K562 (cell line): ENCODE results near the gene COL9A2. TPM values are rescaled to one million over a fixed set of nuclear protein-coding genes. Genes with fewer than 3 reads are reported as not detected.

Experiments used
- ATAC-seq: fragments of 200-7000 bp; cut with Tn5 transposase; 3 replicates; pipeline ENCODE4 v1.9.1; 2020; ENCODE audit warnings: moderate library complexity
- BruUV-seq: library from RNA; stranded (reverse); fragments of 400-500 nt; replicated peaks from 2 replicates; lab custom pipeline; 2021; lab: Mats Ljungman, UMichigan
- CTCF ChIA-PET: fragments of 300-600 bp; formaldehyde crosslinking; extraction: SDS; loops from one replicate; lab custom pipeline; 2021; ENCODE audit warnings: low intra/inter-chr PET ratio; lab: Yijun Ruan, JAX
- POLR2A ChIA-PET: fragments of 300-600, 350-650 bp; sonication (Branson Sonifier 250); formaldehyde crosslinking; extraction: SDS; loops from one replicate; lab custom pipeline; 2021; ENCODE audit warnings: antibody characterized with exemption, inconsistent platforms; lab: Yijun Ruan, JAX
- DNase-seq, 4 experiments: peaks; one replicate each; pipeline versions ENCODE4 v3.0.0 to v3.0.0-alpha.2; 2011 to 2018; ENCODE audit warnings: low spot score in 3 of 4, mixed read lengths in 3 of 4; ENCODE audit errors: extremely low read depth in 1 of 4
- FAIRE-seq: peaks from 2 replicates; lab custom pipeline; 2011; peaks lifted over from hg19 to GRCh38; lab: Jason Lieb, UNC
- H2AFZ ChIP-seq: 2 replicates; pipeline ENCODE4 v1.6.0; 2011; ENCODE audit warnings: low read depth, low read length, control low read depth, inconsistent platforms
- H3K27ac ChIP-seq: fragments of 200-600 bp; 3 replicates; pipeline ENCODE4 v1.8.0; 2011; ENCODE audit warnings: low read depth, mild to moderate bottlenecking, control low read depth, inconsistent platforms, low read length, moderate library complexity, mixed read lengths; ENCODE audit errors: extremely low read depth
- H3K27me3 ChIP-seq, 2 experiments: fragments of 300-600 bp in 1 of 2; 2 replicates in 1 of 2; 3 replicates in 1 of 2; pipeline versions ENCODE4 v1.6.0 to v1.8.0; 2011; ENCODE audit warnings: inconsistent platforms in 2 of 2, low read length in 2 of 2, mild to moderate bottlenecking in 1 of 2, mixed read lengths in 1 of 2, moderate library complexity in 1 of 2; ENCODE audit not compliant: control insufficient read depth in 2 of 2, insufficient read depth in 2 of 2
- H3K36me3 ChIP-seq: fragments of 300-600 bp; 3 replicates; pipeline ENCODE4 v1.8.0; 2011; ENCODE audit warnings: mild to moderate bottlenecking, low read length, inconsistent platforms; ENCODE audit not compliant: control insufficient read depth, insufficient read depth
- H3K4me1 ChIP-seq, 2 experiments: fragments of 200-600 bp in 1 of 2; replicated peaks in 1 of 2; 2 replicates in 1 of 2; 3 replicates in 1 of 2; pipeline versions ENCODE4 v1.5.1 to v1.8.0; 2011; ENCODE audit warnings: inconsistent platforms in 2 of 2, low read length in 2 of 2, mild to moderate bottlenecking in 1 of 2, mixed read lengths in 1 of 2, moderate library complexity in 1 of 2; ENCODE audit not compliant: control insufficient read depth in 2 of 2, insufficient read depth in 2 of 2
- H3K4me2 ChIP-seq: 2 replicates; pipeline ENCODE4 v1.6.1; 2011; ENCODE audit warnings: low read length, control low read depth, inconsistent platforms, mixed read lengths; ENCODE audit not compliant: insufficient read depth
- H3K4me3 ChIP-seq: fragments of 200-600 bp; sonication (generic), shearing (Covaris generic); 2 replicates; pipeline ENCODE4 v1.5.1; 2016; ENCODE audit warnings: control low read depth, inconsistent platforms
- H3K79me2 ChIP-seq: fragments of 200-600 bp; 3 replicates; pipeline ENCODE4 v1.8.0; 2011; ENCODE audit warnings: low read length, inconsistent platforms; ENCODE audit not compliant: control insufficient read depth, insufficient read depth
- H3K9ac ChIP-seq, 2 experiments: 2 replicates each; pipeline versions ENCODE4 v1.6.0 to v1.6.1; 2011; ENCODE audit warnings: low read depth in 2 of 2, low read length in 2 of 2, control low read depth in 1 of 2, inconsistent platforms in 1 of 2, mild to moderate bottlenecking in 1 of 2, mixed read lengths in 1 of 2; ENCODE audit not compliant: insufficient read depth in 1 of 2
- H3K9me1 ChIP-seq: one replicate; pipeline ENCODE4 v1.6.0; 2011; ENCODE audit warnings: inconsistent platforms, mild to moderate bottlenecking, low read length, moderate library complexity; ENCODE audit not compliant: control insufficient read depth, insufficient read depth
- H3K9me3 ChIP-seq: replicated peaks from 2 replicates; pipeline ENCODE4 v1.5.1; 2011; ENCODE audit warnings: low read depth, low read length, inconsistent platforms; ENCODE audit not compliant: control insufficient read depth, insufficient read depth
- H4K20me1 ChIP-seq: replicated peaks from 2 replicates; pipeline ENCODE4 v1.6.1; 2011; ENCODE audit warnings: low read length, inconsistent platforms, mixed read lengths; ENCODE audit not compliant: control insufficient read depth, insufficient read depth
- CEBPG ChIP-seq, 3 experiments: fragments of 200-800 bp in 1 of 3; sonication (Bioruptor generic) in 1 of 3; sonication (generic) in 1 of 3; formaldehyde crosslinking in 1 of 3; IDR thresholded peaks in 2 of 3; conservative IDR thresholded peaks in 1 of 3; 2 replicates each; pipeline versions ENCODE4 v1.6.1 to v1.8.0; 2016 to 2022; ENCODE audit warnings: missing compliant biosample characterization in 2 of 3, missing genetic modification characterization in 2 of 3, mild to moderate bottlenecking in 1 of 3, missing genetic modification reagents in 1 of 3
- CHD2 ChIP-seq: IDR thresholded peaks from 2 replicates; pipeline ENCODE4 v1.6.1; 2011; ENCODE audit warnings: low read depth, low read length
- CHD4 ChIP-seq: fragments of 200-600 bp; sonication (generic); IDR thresholded peaks from 3 replicates; pipeline ENCODE4 v1.6.1; 2012; ENCODE audit warnings: low read depth, mild to moderate bottlenecking, mixed read lengths, low read length, inconsistent platforms; ENCODE audit not compliant: insufficient read depth, insufficient replicate concordance, poor library complexity, severe bottlenecking
- GABPA ChIP-seq: fragments of 200-800 bp; sonication (Bioruptor generic); conservative IDR thresholded peaks from 2 replicates; pipeline ENCODE4 v1.6.1; 2016; ENCODE audit warnings: low read depth, missing genetic modification characterization, missing compliant biosample characterization
- IFI16 ChIP-seq: fragments of 250-450 bp; sonication (Bioruptor Pico); IDR thresholded peaks from 2 replicates; pipeline ENCODE4 v2.1.2; 2022; ENCODE audit warnings: mild to moderate bottlenecking, inconsistent platforms
- PTRF ChIP-seq: fragments of 450-650 bp; IDR thresholded peaks from 2 replicates; pipeline ENCODE4 v1.6.1; 2016; ENCODE audit warnings: mild to moderate bottlenecking, missing genetic modification characterization, missing compliant biosample characterization
- PTTG1 ChIP-seq: fragments of 450-650 bp; IDR thresholded peaks from 2 replicates; pipeline ENCODE4 v1.6.1; 2016; ENCODE audit warnings: low read depth, mild to moderate bottlenecking, missing genetic modification characterization, missing compliant biosample characterization
- SMAD4 ChIP-seq: fragments of 250-450 bp; sonication (Bioruptor Pico); conservative IDR thresholded peaks from 2 replicates; pipeline ENCODE4 v1.8.0; 2021; ENCODE audit warnings: inconsistent platforms, mild to moderate bottlenecking, moderate library complexity
- U2AF2 ChIP-seq: fragments of 200-400 bp; formaldehyde crosslinking; optimal IDR thresholded peaks from 2 replicates; pipeline ENCODE3; 2017; ENCODE audit warnings: low read depth, mild to moderate bottlenecking, low read length
- ZNF316 ChIP-seq: fragments of 450-650 bp; IDR thresholded peaks from 2 replicates; pipeline ENCODE4 v1.6.1; 2016
- ZNF408 ChIP-seq: fragments of 250-450 bp; sonication (Bioruptor Pico); IDR thresholded peaks from 2 replicates; pipeline ENCODE4 v1.4.0; 2020; ENCODE audit warnings: low read depth, mild to moderate bottlenecking, moderate library complexity
- WGBS: fragments of 100-300 bp; shearing (Covaris generic); methylation state at CpG from one replicate; pipeline ENCODE4 v1.1.6; 2016; ENCODE audit warnings: low coverage, mixed read lengths; ENCODE audit not compliant: insufficient coverage; ENCODE audit errors: missing lambda C conversion rate; 5-methylcytosine and 5-hydroxymethylcytosine counted together
- in situ Hi-C: fragments of 300-500 bp; cut with MboI; formaldehyde crosslinking; loops from 4 replicates; pipeline ENCODE4 v1.15.0; 2018; ENCODE audit warnings: inconsistent platforms, mixed read lengths
- intact Hi-C: fragments of 100-400 bp; cut with micrococcal nuclease; formaldehyde crosslinking; loops from 2 replicates; pipeline ENCODE4 v1.14.2; 2022
- polyA plus RNA-seq, 8 experiments: library from polyadenylated mRNA; depleted of rRNA in 4 of 8; stranded (reverse) in 5 of 8; unstranded in 3 of 8; fragments of >200 nt; fragmentation: Nextera tagmentation in 2 of 8; fragmentation: Illumina TruSeq in 1 of 8; extraction: Ambion mirVana in 2 of 8; extraction: Trizol in 1 of 8; gene quantifications; 2 replicates each; pipeline versions ENCODE4 v1.2.1 to v1.2.3, GENCODE V29; 2011 to 2014; ENCODE audit warnings: inconsistent platforms in 1 of 8, missing spikeins in 1 of 8
- total RNA-seq, 7 experiments: library from RNA; depleted of rRNA in 6 of 7; stranded (reverse); fragments of >200 nt in 6 of 7; fragmentation: Illumina TruSeq in 2 of 7; extraction: Trizol in 2 of 7; gene quantifications; 2 replicates each; pipeline versions ENCODE4 v1.2.1 to v1.2.3, GENCODE V29; 2011 to 2021; ENCODE audit warnings: low replicate concordance in 1 of 7

The COL9A2 gene
- total and polyA plus RNA-seq, 9 of the 15 experiments (the other 6 are each of a cell fraction or from before 2014, with no cell fraction given), result 0.03 to 2.2 (median 0.31) TPM

DNA sequence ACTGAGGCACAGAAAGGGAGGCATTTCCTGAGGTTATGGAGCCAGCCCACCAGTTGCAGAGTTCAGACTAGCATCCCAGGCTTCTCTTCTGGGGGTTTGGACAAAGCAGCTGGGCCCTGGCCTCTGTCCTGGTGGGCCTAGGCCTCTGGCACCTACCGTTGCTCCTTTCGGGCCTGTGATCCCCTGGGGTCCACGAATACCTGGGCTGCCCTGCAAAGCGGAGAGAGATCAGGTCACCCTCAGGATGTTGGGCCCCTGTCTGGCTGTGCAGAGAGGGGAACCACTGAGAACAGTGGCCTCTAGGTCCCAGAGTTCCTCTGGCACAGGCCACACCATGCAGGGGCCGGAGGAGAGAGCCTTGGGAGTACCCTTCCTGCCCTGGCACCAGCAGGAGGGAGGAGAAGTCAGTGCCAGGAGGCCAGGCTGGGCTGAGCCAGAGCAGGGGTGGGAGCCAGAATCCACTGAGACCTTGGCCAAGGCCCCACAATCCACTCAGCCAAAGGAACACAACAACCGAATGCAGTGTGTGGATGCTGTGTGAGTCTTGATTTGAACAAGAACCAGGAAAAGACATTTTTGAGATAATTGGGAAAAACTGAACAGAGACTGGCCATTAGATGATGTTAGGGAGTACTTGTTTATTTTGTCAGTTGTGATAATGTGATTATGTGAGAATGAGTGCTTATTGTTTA, 8.9 kb downstream of the COL9A2 start:
- Histone ChIP-seq H2AFZ (no peak overlapping the region), H3K36me3 (no peaks in the 10 kb centered on the region), H3K27ac (no peak overlapping the region), H3K4me3 (no peak overlapping the region), H3K4me1 (peaks cover 14 to 27% of the 10 kb centered on the region in 2 experiments), H3K4me2 (no peak overlapping the region), H4K20me1 (no peaks in the 10 kb centered on the region), H3K9me1 (no peaks in the 10 kb centered on the region), H3K79me2 (no peaks in the 10 kb centered on the region), H3K9ac (peak overlapping the region in 1 of 2 experiments; percentile 53; a peak in 1 of 4 replicates), H3K9me3 (no peaks in the 10 kb centered on the region), H3K27me3 (no peaks in the 10 kb centered on the region; a peak in 1 of 5 replicates)
- no peak for DNase-seq
- POLR2A ChIA-PET, result no interaction called here
- FAIRE-seq, result no peak
- in situ Hi-C loops (loop anchor here (10.0 kb wide), 1 partner anchor 153 kb away; no protein-coding TSS in a partner anchor), intact Hi-C loops (no loop called here)
- no peak for TF ChIP-seq CHD4
- TF ChIP-seq U2AF2, result no peak
- no peak for TF ChIP-seq CEBPG (CRISPR knock-in tag; IDR thresholded peaks at IDR 0.05)
- TF ChIP-seq CEBPG (tag; conservative IDR thresholded peaks at IDR 0.05 in 1 of 2, IDR thresholded peaks at IDR 0.05 in 1 of 2), result no peak
- TF ChIP-seq CHD2, result no peak
- TF ChIP-seq ZNF408 (CRISPR knock-in tag), result no peak
- no peak for TF ChIP-seq ZNF316
- TF ChIP-seq IFI16, result no peak
- TF ChIP-seq SMAD4, result no peak
- no peak for TF ChIP-seq PTTG1 (tag)
- TF ChIP-seq PTRF, result no peak
- no peak for TF ChIP-seq GABPA (tag)
- CTCF ChIA-PET, result no interaction called here
- ATAC-seq, result no peak
- BruUV-seq, result no TSS peak
- WGBS, result 68% methylated on average over 6 of the region's 6 CpGs
